Activated T-helper 17 cell treated with anti-CD3 and anti-CD28 coated beads, Interleukin-2, amount 50 U/mL, for 72 hours (primary cell): ENCODE results near the gene ITPR2. TPM values are rescaled to one million over a fixed set of nuclear protein-coding genes. Genes with fewer than 3 reads are reported as not detected.
"Not testable (repeated sequence)": the region's sequence is repeated elsewhere in the genome, so short reads cannot be mapped to it uniquely, and the experiment has no call there.

Experiments
- ATAC-seq: fragments of 150-1000 bp; cut with Tn5 transposase; replicated peaks from 2 replicates; pipeline ENCODE4 v1.10.0; 2021; ENCODE audit warnings: mild to moderate bottlenecking, moderate library complexity
- H3K27ac Mint-ChIP-seq: one replicate; pipeline ENCODE4 v1.8.0; 2022; ENCODE audit warnings: mixed read lengths
- H3K27me3 Mint-ChIP-seq: one replicate; pipeline ENCODE4 v1.8.0; 2022; ENCODE audit warnings: mixed read lengths
- H3K36me3 Mint-ChIP-seq: one replicate; pipeline ENCODE4 v1.8.0; 2022; ENCODE audit warnings: low read depth, mild to moderate bottlenecking, mixed read lengths
- H3K4me1 Mint-ChIP-seq: one replicate; pipeline ENCODE4 v1.8.0; 2022; ENCODE audit warnings: mixed read lengths
- H3K4me3 Mint-ChIP-seq: one replicate; pipeline ENCODE4 v1.8.0; 2022; ENCODE audit warnings: mild to moderate bottlenecking, mixed read lengths
- H3K9me3 Mint-ChIP-seq: one replicate; pipeline ENCODE4 v1.8.0; 2022; ENCODE audit warnings: mixed read lengths
- total RNA-seq, 2 donors: library from RNA; stranded (reverse); gene quantifications; one replicate each; pipeline ENCODE4 v1.2.3, GENCODE V29; 2022

The ITPR2 gene
- total RNA-seq, 2 donors from 2014 or later, result 37.1 to 48.2 TPM

- Mint-ChIP-seq H3K4me1 (peaks cover 3% of the 10 kb centered on the region), H3K9me3 (no peaks in the 10 kb centered on the region), H3K27me3 (no peaks in the 10 kb centered on the region), H3K27ac (no peak overlapping the region), H3K36me3 (no peaks in the 10 kb centered on the region), H3K4me3 (no peak overlapping the region)
- ATAC-seq, result no peak
Measured at GRCh38 chr12:26838888-26839416, 6.0 kb upstream of the ITPR2 start.

DNA sequence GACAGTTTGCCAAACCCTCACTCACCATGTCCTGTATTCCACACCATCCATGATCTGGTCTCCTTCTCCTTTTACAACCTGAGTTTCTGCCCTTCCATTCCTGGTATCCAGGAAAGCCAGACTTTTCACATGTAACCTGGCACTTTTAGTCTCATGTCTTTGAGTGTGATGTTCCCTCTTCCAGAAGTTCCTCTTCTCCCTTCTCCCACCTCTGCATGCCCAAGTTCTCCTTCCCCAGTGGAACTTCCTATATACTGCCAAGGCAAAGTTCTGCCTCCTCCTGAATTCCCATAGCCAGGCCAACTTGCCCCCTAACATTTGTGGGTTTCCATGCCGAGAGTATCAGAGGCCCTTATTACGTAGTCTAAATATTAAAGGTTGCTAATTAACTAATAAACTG lies 3.2 kb upstream of the ITPR2 start:
- Mint-ChIP-seq H3K27me3 (no peaks in the 10 kb centered on the region), H3K27ac (no peak overlapping the region), H3K9me3 (no peaks in the 10 kb centered on the region), H3K4me1 (peaks cover 5% of the 10 kb centered on the region), H3K36me3 (peaks cover 6% of the 10 kb centered on the region), H3K4me3 (no peak overlapping the region)
- ATAC-seq, result no peak

- Mint-ChIP-seq H3K4me1 (peaks cover 13% of the 10 kb centered on the region), H3K36me3 (peaks cover 12% of the 10 kb centered on the region), H3K4me3 (peak overlapping the region; percentile 96)
- not testable (repeated sequence) for H3K27me3 Mint-ChIP-seq, H3K9me3 Mint-ChIP-seq, ATAC-seq, H3K27ac Mint-ChIP-seq
Measured at GRCh38 chr12:26834503-26835060, 1.6 kb upstream of the ITPR2 start.

- peak; percentile 21 for ATAC-seq
- Mint-ChIP-seq H3K4me1 (peaks cover 13% of the 10 kb centered on the region), H3K9me3 (no peaks in the 10 kb centered on the region), H3K4me3 (peak overlapping the region; percentile 96), H3K36me3 (peaks cover 12% of the 10 kb centered on the region), H3K27ac (peak overlapping the region; percentile 98), H3K27me3 (no peaks in the 10 kb centered on the region)
Measured at GRCh38 chr12:26833743-26834490, 923 bp upstream of the ITPR2 start.

- peak overlapping the region; percentile 98 for H3K27ac Mint-ChIP-seq
- H3K27me3 Mint-ChIP-seq, result no peaks in the 10 kb centered on the region
- ATAC-seq, result peak; percentile 75
- peaks cover 20% of the 10 kb centered on the region for H3K4me1 Mint-ChIP-seq
- H3K36me3 Mint-ChIP-seq, result peaks cover 12% of the 10 kb centered on the region
- H3K4me3 Mint-ChIP-seq, result peak overlapping the region; percentile 96
- H3K9me3 Mint-ChIP-seq, result no peaks in the 10 kb centered on the region
Measured at GRCh38 chr12:26831951-26832821, 808 bp downstream of the ITPR2 start.

- H3K9me3 Mint-ChIP-seq, result no peaks in the 10 kb centered on the region
- peak overlapping the region; percentile 1 for H3K27ac Mint-ChIP-seq
- no peaks in the 10 kb centered on the region for H3K27me3 Mint-ChIP-seq
- peaks cover 27% of the 10 kb centered on the region for H3K4me1 Mint-ChIP-seq
- peak overlapping the region; percentile 96 for H3K4me3 Mint-ChIP-seq
- H3K36me3 Mint-ChIP-seq, result peaks cover 12% of the 10 kb centered on the region
- ATAC-seq, result no peak
Measured at GRCh38 chr12:26830783-26831551, 2.0 kb downstream of the ITPR2 start.

- Mint-ChIP-seq H3K4me3 (peak overlapping the region; percentile 96), H3K4me1 (peaks cover 31% of the 10 kb centered on the region)
Measured at GRCh38 chr12:26830363-26830762, 2.6 kb downstream of the ITPR2 start.

GRCh38 chr12:26828280-26829073 lies 4.5 kb downstream of the ITPR2 start:
- peaks cover 19% of the 10 kb centered on the region for H3K36me3 Mint-ChIP-seq
- ATAC-seq, result no peak
- H3K27ac Mint-ChIP-seq, result no peak overlapping the region
- no peaks in the 10 kb centered on the region for H3K27me3 Mint-ChIP-seq
- H3K4me1 Mint-ChIP-seq, result peaks cover 33% of the 10 kb centered on the region
- H3K4me3 Mint-ChIP-seq, result no peak overlapping the region
- no peaks in the 10 kb centered on the region for H3K9me3 Mint-ChIP-seq

More at GRCh38 chr12:26830363-26830762, 2.6 kb downstream of the ITPR2 start:
- no peak for ATAC-seq
- H3K27ac Mint-ChIP-seq, result peak overlapping the region; percentile 1
- no peaks in the 10 kb centered on the region for H3K27me3 Mint-ChIP-seq
- H3K36me3 Mint-ChIP-seq, result peaks cover 17% of the 10 kb centered on the region
- no peaks in the 10 kb centered on the region for H3K9me3 Mint-ChIP-seq

GRCh38 chr12:26826437-26826836 lies 6.6 kb downstream of the ITPR2 start:
- peaks cover 14% of the 10 kb centered on the region for H3K36me3 Mint-ChIP-seq
- H3K9me3 Mint-ChIP-seq, result no peaks in the 10 kb centered on the region
- H3K4me3 Mint-ChIP-seq, result no peak overlapping the region
- peaks cover 40% of the 10 kb centered on the region for H3K4me1 Mint-ChIP-seq
- H3K27me3 Mint-ChIP-seq, result no peaks in the 10 kb centered on the region
- H3K27ac Mint-ChIP-seq, result no peak overlapping the region
- ATAC-seq, result no peak

DNA sequence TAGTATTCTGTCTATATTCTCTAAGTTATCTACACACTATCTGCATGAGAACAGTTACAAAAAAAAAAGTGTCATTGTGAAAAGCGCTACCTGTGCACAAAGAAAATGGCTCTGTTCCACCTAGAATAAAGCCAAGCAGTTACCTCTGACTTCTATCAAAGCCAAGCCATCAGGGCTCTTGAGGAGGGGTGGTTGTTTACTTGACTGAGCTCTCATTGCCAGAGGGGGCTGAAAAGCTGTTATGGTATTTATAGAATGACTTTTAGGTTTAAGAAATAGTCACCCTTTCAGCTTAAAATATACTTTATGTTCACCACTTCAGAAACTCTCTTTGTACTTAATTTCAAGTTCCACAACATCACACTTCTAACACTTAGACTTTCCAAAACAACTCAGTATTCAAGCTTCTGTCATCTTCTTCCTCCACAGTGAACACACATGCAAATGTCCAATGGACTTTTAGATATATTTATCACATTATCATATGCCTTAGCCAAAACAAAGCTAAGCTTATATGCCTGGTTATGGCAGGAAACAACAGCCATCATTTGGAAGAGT lies 7.5 kb downstream of the ITPR2 start:
- peak overlapping the region; percentile 31 for H3K27ac Mint-ChIP-seq
- H3K4me3 Mint-ChIP-seq, result no peak overlapping the region
- no peaks in the 10 kb centered on the region for H3K27me3 Mint-ChIP-seq
- no peaks in the 10 kb centered on the region for H3K9me3 Mint-ChIP-seq
- no peak for ATAC-seq
- peaks cover 36% of the 10 kb centered on the region for H3K4me1 Mint-ChIP-seq
- peaks cover 7% of the 10 kb centered on the region for H3K36me3 Mint-ChIP-seq

- H3K4me1 Mint-ChIP-seq, result peaks cover 34% of the 10 kb centered on the region
- no peaks in the 10 kb centered on the region for H3K9me3 Mint-ChIP-seq
- H3K27me3 Mint-ChIP-seq, result no peaks in the 10 kb centered on the region
- no peak overlapping the region for H3K4me3 Mint-ChIP-seq
- no peak for ATAC-seq
- no peak overlapping the region for H3K27ac Mint-ChIP-seq
- peaks cover 11% of the 10 kb centered on the region for H3K36me3 Mint-ChIP-seq
Measured at GRCh38 chr12:26823390-26823789, 9.6 kb downstream of the ITPR2 start.

- Mint-ChIP-seq H3K27me3 (no peaks in the 10 kb centered on the region), H3K27ac (no peak overlapping the region), H3K9me3 (no peaks in the 10 kb centered on the region), H3K4me1 (peaks cover 31% of the 10 kb centered on the region), H3K4me3 (no peak overlapping the region), H3K36me3 (peaks cover 16% of the 10 kb centered on the region)
- ATAC-seq, result no peak
Measured at GRCh38 chr12:26822026-26822425, 11.0 kb downstream of the ITPR2 start.

GRCh38 chr12:26821212-26821701 lies 11.7 kb downstream of the ITPR2 start:
- Mint-ChIP-seq H3K27me3 (no peaks in the 10 kb centered on the region), H3K27ac (no peak overlapping the region), H3K9me3 (no peaks in the 10 kb centered on the region), H3K36me3 (peaks cover 22% of the 10 kb centered on the region), H3K4me3 (no peak overlapping the region), H3K4me1 (peaks cover 29% of the 10 kb centered on the region)
- no peak for ATAC-seq
